ENCODE results near the gene ZNF471.

The ZNF471 gene

DNA sequence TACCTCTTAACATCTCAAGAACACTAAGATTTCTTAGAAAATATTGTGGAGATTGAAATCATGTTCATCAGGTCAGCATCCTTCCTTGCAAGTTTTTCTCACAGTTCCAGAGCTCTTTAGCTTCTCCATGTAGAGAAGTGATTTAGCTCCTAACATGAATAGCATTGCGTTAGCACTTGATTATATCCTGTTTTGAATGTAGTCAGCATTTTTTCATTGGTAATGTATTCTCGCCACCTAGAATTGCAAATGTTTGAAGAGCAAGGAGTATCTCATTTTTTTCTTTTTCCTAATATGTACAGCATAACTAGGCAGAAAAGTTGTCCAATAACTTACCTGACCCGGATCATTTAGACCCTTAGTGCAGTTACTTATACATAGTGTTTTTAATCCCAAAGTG, 66.3 kb downstream of the ZNF471 start:
- DNase-seq (ENCODE audit: low read depth, low spot score): no peak

DNA sequence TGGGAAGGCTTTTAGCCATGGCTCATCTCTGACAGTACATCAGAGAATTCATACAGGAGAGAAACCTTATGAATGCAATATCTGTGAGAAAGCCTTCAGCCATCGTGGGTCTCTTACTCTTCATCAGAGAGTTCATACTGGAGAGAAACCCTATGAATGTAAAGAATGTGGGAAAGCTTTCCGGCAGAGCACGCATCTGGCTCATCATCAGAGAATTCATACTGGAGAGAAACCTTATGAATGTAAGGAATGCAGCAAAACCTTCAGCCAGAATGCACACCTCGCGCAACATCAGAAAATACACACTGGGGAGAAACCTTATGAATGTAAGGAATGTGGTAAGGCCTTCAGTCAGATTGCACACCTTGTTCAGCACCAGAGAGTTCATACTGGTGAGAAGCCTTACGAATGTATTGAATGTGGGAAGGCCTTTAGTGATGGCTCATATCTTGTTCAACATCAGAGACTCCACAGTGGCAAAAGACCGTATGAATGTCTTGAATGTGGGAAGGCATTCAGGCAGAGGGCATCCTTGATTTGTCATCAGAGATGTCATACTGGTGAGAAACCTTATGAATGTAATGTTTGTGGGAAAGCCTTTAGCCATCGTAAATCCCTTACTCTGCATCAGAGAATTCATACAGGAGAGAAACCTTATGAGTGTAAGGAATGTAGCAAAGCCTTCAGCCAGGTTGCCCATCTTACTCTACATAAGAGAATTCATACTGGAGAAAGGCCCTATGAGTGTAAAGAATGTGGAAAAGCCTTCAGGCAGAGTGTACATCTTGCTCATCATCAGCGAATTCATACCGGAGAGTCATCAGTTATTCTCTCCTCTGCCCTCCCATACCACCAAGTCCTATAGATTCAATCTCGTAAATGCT, 70.3 kb downstream of the ZNF471 start:
- DNase-seq (ENCODE audit: low read depth, low spot score): no peak

All from smooth muscle cell of the brain vasculature (primary cell).